Thyroid gland (tissue), 4 donors: Measurements from ENCODE around the gene TBX3.

Source experiments
- CTCF ChIP-seq, 6 experiments: fragments of 200-600 bp in 3 of 6; fragments of 450-650 bp in 3 of 6; sonication (generic) in 3 of 6; IDR thresholded peaks; one replicate each; pipeline ENCODE4 v1.5.1; 2016 to 2019; ENCODE audit warnings: antibody characterized with exemption in 6 of 6, mild to moderate bottlenecking in 2 of 6, inconsistent platforms in 1 of 6, moderate library complexity in 1 of 6
- POLR2A ChIP-seq, 2 donors: fragments of 450-650 bp; IDR thresholded peaks; one replicate each; pipeline ENCODE4 v1.6.1; 2017; ENCODE audit warnings: antibody characterized with exemption in 2 of 2, mild to moderate bottlenecking in 2 of 2, moderate library complexity in 1 of 2

GRCh38 chr12:114674251-114675047, 9.5 kb downstream of the TBX3 start:
- TF ChIP-seq CTCF (IDR thresholded peaks at IDR 0.05) (no peak), POLR2A (IDR thresholded peaks at IDR 0.05) (no peak)
